GM21528 (cell line): ENCODE measurements around the gene GTF2F1.
"Not testable (repeated sequence)": the region's sequence is repeated elsewhere in the genome, so short reads cannot be mapped to it uniquely, and the experiment has no call there.

Source experiments
- ATAC-seq: cut with Tn5 transposase; IDR thresholded peaks from one replicate; pipeline ENCODE4 v1.9.1; 2021; ENCODE audit warnings: mild to moderate bottlenecking, moderate library complexity; ENCODE audit not compliant: unreplicated experiment, low FRiP score

Gene GTF2F1

GRCh38 chr19:6417713-6418561 lies 25.0 kb upstream of the GTF2F1 start:
- no peak for ATAC-seq

- no peak for ATAC-seq
Observed at GRCh38 chr19:6416658-6417405, 23.9 kb upstream of the GTF2F1 start.

- no peak for ATAC-seq
Observed at GRCh38 chr19:6415591-6416190, 22.7 kb upstream of the GTF2F1 start.

GRCh38 chr19:6414793-6415590 lies 22.0 kb upstream of the GTF2F1 start:
- ATAC-seq, result no peak

GRCh38 chr19:6413721-6414643 lies 21.0 kb upstream of the GTF2F1 start:
- ATAC-seq, result no peak

GRCh38 chr19:6413291-6413690 lies 20.3 kb upstream of the GTF2F1 start:
- no peak for ATAC-seq

- ATAC-seq, result no peak
Observed at GRCh38 chr19:6412447-6413091, 19.6 kb upstream of the GTF2F1 start.

GRCh38 chr19:6412061-6412446 lies 19.1 kb upstream of the GTF2F1 start:
- ATAC-seq, result no peak

GRCh38 chr19:6409346-6409745 lies 16.4 kb upstream of the GTF2F1 start:
- no peak for ATAC-seq

GRCh38 chr19:6406401-6406800 lies 13.4 kb upstream of the GTF2F1 start:
- ATAC-seq, result no peak

- ATAC-seq, result no peak
Observed at GRCh38 chr19:6402837-6403608, 10.1 kb upstream of the GTF2F1 start.

- no peak for ATAC-seq
Observed at GRCh38 chr19:6402058-6402457, 9.1 kb upstream of the GTF2F1 start.

- not testable (repeated sequence) for ATAC-seq
Observed at GRCh38 chr19:6400062-6400944, 7.3 kb upstream of the GTF2F1 start.

GRCh38 chr19:6396305-6396704 lies 3.3 kb upstream of the GTF2F1 start:
- ATAC-seq, result no peak

- no peak for ATAC-seq
Observed at GRCh38 chr19:6394831-6395230, 1.9 kb upstream of the GTF2F1 start.

- ATAC-seq, result no peak
Observed at GRCh38 chr19:6393983-6394412, 1.0 kb upstream of the GTF2F1 start.
